Panc1 (cell line): ENCODE results near the gene NPFFR2. TPM values are rescaled to one million over a fixed set of nuclear protein-coding genes. Genes with fewer than 3 reads are reported as not detected.

Source experiments
- ATAC-seq: fragments of 200-7000 bp; cut with Tn5 transposase; 2 replicates; pipeline ENCODE4 v1.9.1; 2020; ENCODE audit warnings: mild to moderate bottlenecking, moderate library complexity
- BruUV-seq: library from RNA; stranded (reverse); fragments of 400-500 nt; replicated peaks from 2 replicates; lab custom pipeline; 2021; lab: Mats Ljungman, UMichigan
- CTCF ChIA-PET: fragments of 300-600 bp; sonication (Branson Sonifier 250); formaldehyde crosslinking; loops from one replicate; lab custom pipeline; 2022; ENCODE audit warnings: antibody characterized with exemption; lab: Charles Lee
- POLR2A ChIA-PET: fragments of 300-600 bp; sonication (Branson Sonifier 250); formaldehyde crosslinking; loops from one replicate; lab custom pipeline; 2022; ENCODE audit warnings: antibody characterized with exemption; lab: Charles Lee
- DNase-seq: peaks from one replicate; pipeline ENCODE4 v3.0.0-alpha.2; 2010; ENCODE audit warnings: low read depth, low spot score
- H3K27ac ChIP-seq: 2 replicates; pipeline ENCODE4 v1.5.1; 2011; ENCODE audit warnings: mild to moderate bottlenecking, low read length, inconsistent platforms
- H3K27me3 ChIP-seq: fragments of 200-500 bp; sonication (Bioruptor generic); 2 replicates; pipeline ENCODE4 v1.6.0; 2014; ENCODE audit warnings: low read length, inconsistent platforms; ENCODE audit not compliant: control insufficient read depth, insufficient read depth
- H3K36me3 ChIP-seq: fragments of 200-500 bp; sonication (Bioruptor generic); 2 replicates; pipeline ENCODE4 v1.5.1; 2014; ENCODE audit warnings: inconsistent platforms, mild to moderate bottlenecking, low read length, moderate library complexity; ENCODE audit not compliant: control insufficient read depth, insufficient read depth
- H3K4me1 ChIP-seq: 2 replicates; pipeline ENCODE4 v1.5.1; 2011; ENCODE audit warnings: inconsistent platforms, mild to moderate bottlenecking, low read length, moderate library complexity; ENCODE audit not compliant: control insufficient read depth, insufficient read depth
- H3K4me3 ChIP-seq, 2 experiments: 2 replicates each; pipeline ENCODE4 v1.5.1; 2011 to 2012; ENCODE audit warnings: low read depth in 2 of 2, low read length in 2 of 2, mild to moderate bottlenecking in 2 of 2, inconsistent platforms in 1 of 2, moderate library complexity in 1 of 2
- H3K9me3 ChIP-seq: fragments of 200-500 bp; sonication (Bioruptor generic); 2 replicates; pipeline ENCODE4 v1.5.1; 2014; ENCODE audit warnings: low read depth, mild to moderate bottlenecking, inconsistent platforms, low read length, moderate library complexity; ENCODE audit not compliant: control insufficient read depth, insufficient read depth
- POLR2AphosphoS5 ChIP-seq: IDR thresholded peaks from 2 replicates; pipeline ENCODE4 v1.6.1; 2012; ENCODE audit warnings: mild to moderate bottlenecking, low read depth, low read length, moderate library complexity
- SIN3A ChIP-seq: IDR thresholded peaks from 2 replicates; pipeline ENCODE4 v1.6.1; 2012; ENCODE audit warnings: low read depth, mild to moderate bottlenecking, low read length, moderate library complexity, borderline replicate concordance; ENCODE audit not compliant: insufficient read depth
- TCF7L2 ChIP-seq: IDR thresholded peaks from 2 replicates; pipeline ENCODE4 v1.6.1; 2011; ENCODE audit warnings: mild to moderate bottlenecking, low read depth, low read length, inconsistent platforms
- in situ Hi-C: cut with HindIII; loops from 2 replicates; pipeline ENCODE4 v1.10.0; 2016; ENCODE audit warnings: low sequenced_read_pairs, low pct_unique_long_range_greater_than_20kb
- intact Hi-C: fragments of 100-400 bp; cut with micrococcal nuclease; formaldehyde crosslinking; loops from one replicate; pipeline ENCODE4 v1.10.0; 2022; ENCODE audit not compliant: unreplicated experiment
- total RNA-seq: library from RNA; stranded (reverse); gene quantifications from one replicate; pipeline ENCODE4 v1.2.1, GENCODE V29; 2021; ENCODE audit not compliant: unreplicated experiment
- TF ChIP-seq, protein P1 (sequence below), 2 experiments: IDR thresholded peaks; 2 replicates each; pipeline ENCODE4 v1.6.1; 2011 to 2012; ENCODE audit warnings: low read depth in 2 of 2, control low read depth in 1 of 2, low read length in 1 of 2, mild to moderate bottlenecking in 1 of 2, moderate library complexity in 1 of 2; ENCODE audit not compliant: insufficient read depth in 1 of 2
- TF ChIP-seq, protein P2 (sequence below): fragments of 450-650 bp; IDR thresholded peaks from 2 replicates; pipeline ENCODE4 v1.5.1; 2017; ENCODE audit warnings: mild to moderate bottlenecking

NPFFR2 gene
- total RNA-seq, 1 experiment from 2014 or later = not detected

DNA sequence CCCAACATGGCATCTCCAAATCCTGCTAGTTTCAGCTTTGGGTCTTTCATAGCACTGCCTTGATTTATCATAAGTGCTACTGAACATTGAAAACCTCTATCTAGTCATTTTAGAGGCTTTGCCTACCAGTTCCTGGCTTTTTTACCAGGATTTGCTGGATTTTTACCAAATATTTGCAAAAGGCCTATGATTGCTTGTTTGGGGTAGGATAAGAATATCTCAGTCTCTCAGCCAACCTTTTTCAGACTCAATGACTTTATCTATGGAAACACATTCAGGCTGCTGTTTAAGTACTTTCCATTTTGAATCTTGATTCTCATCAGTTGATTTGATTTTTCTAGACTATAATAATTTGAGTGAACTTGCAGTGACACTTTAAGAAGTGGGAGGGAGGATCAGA, 80.1 kb downstream of the NPFFR2 start:
- POLR2A ChIA-PET = no interaction called here
- intact Hi-C loops = no loop called here
- Histone ChIP-seq H3K4me1 (no peaks in the 10 kb centered on the region), H3K27me3 (no peaks in the 10 kb centered on the region), H3K4me3 (no peak overlapping the region), H3K36me3 (no peaks in the 10 kb centered on the region), H3K27ac (no peak overlapping the region), H3K9me3 (no peaks in the 10 kb centered on the region)
- TF ChIP-seq SIN3A (no peak), POLR2AphosphoS5 (no peak)
- TF ChIP-seq, protein P1, sequence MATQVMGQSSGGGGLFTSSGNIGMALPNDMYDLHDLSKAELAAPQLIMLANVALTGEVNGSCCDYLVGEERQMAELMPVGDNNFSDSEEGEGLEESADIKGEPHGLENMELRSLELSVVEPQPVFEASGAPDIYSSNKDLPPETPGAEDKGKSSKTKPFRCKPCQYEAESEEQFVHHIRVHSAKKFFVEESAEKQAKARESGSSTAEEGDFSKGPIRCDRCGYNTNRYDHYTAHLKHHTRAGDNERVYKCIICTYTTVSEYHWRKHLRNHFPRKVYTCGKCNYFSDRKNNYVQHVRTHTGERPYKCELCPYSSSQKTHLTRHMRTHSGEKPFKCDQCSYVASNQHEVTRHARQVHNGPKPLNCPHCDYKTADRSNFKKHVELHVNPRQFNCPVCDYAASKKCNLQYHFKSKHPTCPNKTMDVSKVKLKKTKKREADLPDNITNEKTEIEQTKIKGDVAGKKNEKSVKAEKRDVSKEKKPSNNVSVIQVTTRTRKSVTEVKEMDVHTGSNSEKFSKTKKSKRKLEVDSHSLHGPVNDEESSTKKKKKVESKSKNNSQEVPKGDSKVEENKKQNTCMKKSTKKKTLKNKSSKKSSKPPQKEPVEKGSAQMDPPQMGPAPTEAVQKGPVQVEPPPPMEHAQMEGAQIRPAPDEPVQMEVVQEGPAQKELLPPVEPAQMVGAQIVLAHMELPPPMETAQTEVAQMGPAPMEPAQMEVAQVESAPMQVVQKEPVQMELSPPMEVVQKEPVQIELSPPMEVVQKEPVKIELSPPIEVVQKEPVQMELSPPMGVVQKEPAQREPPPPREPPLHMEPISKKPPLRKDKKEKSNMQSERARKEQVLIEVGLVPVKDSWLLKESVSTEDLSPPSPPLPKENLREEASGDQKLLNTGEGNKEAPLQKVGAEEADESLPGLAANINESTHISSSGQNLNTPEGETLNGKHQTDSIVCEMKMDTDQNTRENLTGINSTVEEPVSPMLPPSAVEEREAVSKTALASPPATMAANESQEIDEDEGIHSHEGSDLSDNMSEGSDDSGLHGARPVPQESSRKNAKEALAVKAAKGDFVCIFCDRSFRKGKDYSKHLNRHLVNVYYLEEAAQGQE (IDR thresholded peaks at IDR 0.05; ENCODE audit: insufficient read depth in 1 of 2, low read depth in 2 of 2, low read length in 1 of 2) = no peak
- TF ChIP-seq, protein P2, sequence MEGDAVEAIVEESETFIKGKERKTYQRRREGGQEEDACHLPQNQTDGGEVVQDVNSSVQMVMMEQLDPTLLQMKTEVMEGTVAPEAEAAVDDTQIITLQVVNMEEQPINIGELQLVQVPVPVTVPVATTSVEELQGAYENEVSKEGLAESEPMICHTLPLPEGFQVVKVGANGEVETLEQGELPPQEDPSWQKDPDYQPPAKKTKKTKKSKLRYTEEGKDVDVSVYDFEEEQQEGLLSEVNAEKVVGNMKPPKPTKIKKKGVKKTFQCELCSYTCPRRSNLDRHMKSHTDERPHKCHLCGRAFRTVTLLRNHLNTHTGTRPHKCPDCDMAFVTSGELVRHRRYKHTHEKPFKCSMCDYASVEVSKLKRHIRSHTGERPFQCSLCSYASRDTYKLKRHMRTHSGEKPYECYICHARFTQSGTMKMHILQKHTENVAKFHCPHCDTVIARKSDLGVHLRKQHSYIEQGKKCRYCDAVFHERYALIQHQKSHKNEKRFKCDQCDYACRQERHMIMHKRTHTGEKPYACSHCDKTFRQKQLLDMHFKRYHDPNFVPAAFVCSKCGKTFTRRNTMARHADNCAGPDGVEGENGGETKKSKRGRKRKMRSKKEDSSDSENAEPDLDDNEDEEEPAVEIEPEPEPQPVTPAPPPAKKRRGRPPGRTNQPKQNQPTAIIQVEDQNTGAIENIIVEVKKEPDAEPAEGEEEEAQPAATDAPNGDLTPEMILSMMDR = no peak
- in situ Hi-C loops = no loop called here
- DNase-seq = no peak
- CTCF ChIA-PET = no interaction called here
- no TSS peak for BruUV-seq
- ATAC-seq = no peak

DNA sequence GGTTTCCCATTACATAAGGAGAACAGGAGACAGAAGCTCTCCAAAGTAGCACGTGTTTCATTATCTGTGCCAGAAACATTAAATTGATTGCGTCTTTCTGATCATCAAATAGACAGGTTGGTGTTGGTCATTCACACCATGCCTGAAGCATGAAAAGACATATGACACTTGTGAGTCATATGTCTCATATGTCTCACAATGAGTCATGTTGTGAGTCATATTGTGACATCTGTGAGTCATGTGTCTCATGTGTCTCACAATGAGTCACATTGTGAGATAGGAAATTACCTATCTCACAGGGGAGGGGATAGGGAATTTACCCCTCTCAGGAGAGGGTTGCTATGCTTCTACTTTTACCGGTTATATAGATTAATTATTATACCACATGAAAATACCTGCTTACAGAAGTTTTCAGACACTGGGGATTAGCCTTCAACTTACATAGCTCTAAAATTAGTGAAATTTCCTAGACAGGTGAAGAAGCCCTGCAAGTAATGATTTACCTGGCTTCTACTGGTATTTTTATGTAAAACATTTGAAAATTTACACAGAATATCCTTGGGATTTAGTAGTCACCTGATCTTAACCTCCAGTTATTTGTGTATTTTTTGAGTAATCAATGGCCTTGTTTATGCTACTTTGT, 80.8 kb downstream of the NPFFR2 start:
- Histone ChIP-seq H3K36me3 (no peaks in the 10 kb centered on the region), H3K27ac (no peak overlapping the region), H3K27me3 (no peaks in the 10 kb centered on the region), H3K4me3 (no peak overlapping the region), H3K9me3 (no peaks in the 10 kb centered on the region), H3K4me1 (no peaks in the 10 kb centered on the region)
- intact Hi-C loops = no loop called here
- ATAC-seq (no peak), DNase-seq (peak; percentile 20)
- TF ChIP-seq TCF7L2 (no peak), SIN3A (no peak), POLR2AphosphoS5 (no peak)
- TF ChIP-seq, protein P2 = no peak
- TF ChIP-seq, protein P1 (IDR thresholded peaks at IDR 0.05; ENCODE audit: insufficient read depth in 1 of 2, low read depth in 2 of 2, low read length in 1 of 2) = no peak
- CTCF ChIA-PET = no interaction called here
- BruUV-seq = no TSS peak
- POLR2A ChIA-PET = no interaction called here
- in situ Hi-C loops = no loop called here
